Right lobe of liver (tissue), 4 donors: ENCODE data around the gene C10orf67.

Experiments
- CTCF ChIP-seq, 4 donors: fragments of 200-600 bp in 3 of 4; fragments of 450-650 bp in 1 of 4; IDR thresholded peaks; one replicate each; pipeline versions ENCODE4 v1.5.1 to v1.8.0; 2016 to 2022; ENCODE audit warnings: antibody characterized with exemption in 4 of 4, mild to moderate bottlenecking in 2 of 4
- POLR2A ChIP-seq: fragments of 450-650 bp; IDR thresholded peaks from one replicate; pipeline ENCODE4 v1.6.1; 2017; ENCODE audit warnings: antibody characterized with exemption, mild to moderate bottlenecking
- donor health status: DM: no; HTN: no; CAD: no.
- donor health status: DM: no; HTN: no; CAD: no.
- donor health status: DM: no; HTN: yes; CAD: no.

GRCh38 chr10:23155169-23155568 is 189.4 kb downstream of the C10orf67 start:
- TF ChIP-seq CTCF (IDR thresholded peaks at IDR 0.05), result no peak
- TF ChIP-seq POLR2A, result no peak
